ENCODE data around the gene KCNG2. TPM values are rescaled to one million over a fixed set of nuclear protein-coding genes. Genes with fewer than 3 reads are reported as not detected.

KCNG2 gene
- total and polyA plus RNA-seq, 10 of the 15 experiments (the other 5 are each of a cell fraction or from before 2014, with no cell fraction given), result 0.20 to 0.23 TPM; not detected in 8

DNA sequence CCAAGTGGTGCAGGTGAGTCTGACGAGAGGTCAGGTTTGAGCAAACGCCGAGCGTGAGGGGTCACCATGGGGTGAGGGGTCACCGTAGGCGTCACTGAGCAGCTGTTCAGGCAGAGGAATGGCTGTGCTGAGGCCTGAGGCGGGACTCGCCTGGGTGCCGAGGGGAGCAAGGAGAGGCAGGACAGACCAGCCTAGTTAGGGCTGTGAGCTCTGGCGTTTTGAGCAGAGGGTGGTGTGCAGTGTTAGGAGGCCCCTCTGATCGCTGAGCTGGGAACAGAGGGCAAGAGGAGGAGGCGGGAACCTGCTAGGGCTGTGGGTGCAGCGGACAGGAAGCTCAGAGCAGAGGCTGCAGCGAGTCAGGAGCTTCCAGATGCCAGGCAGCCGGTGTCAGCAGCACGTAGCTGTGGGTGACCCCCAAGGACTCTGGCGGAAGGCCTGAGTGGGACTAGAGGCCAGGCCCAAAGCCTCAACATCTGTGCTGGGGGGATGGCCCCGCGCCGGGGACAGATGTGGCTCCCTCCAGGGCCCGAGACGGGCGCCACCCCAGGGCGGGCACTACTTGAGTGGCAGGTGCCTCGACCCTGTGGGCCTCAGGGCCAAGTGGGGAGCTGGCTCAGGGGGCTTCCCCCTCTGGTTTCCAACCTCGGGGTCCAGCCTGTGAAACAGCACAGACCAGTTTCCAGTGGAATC lies 55.7 kb downstream of the KCNG2 start:
- no peaks in the 10 kb centered on the region for H3K27me3 ChIP-seq (replicated peaks in 1 of 2; ENCODE audit: control insufficient read depth in 2 of 2, insufficient read depth in 2 of 2, low read length in 1 of 2)
- intact Hi-C loops (cut with micrococcal nuclease; ENCODE audit: unreplicated experiment), result no loop called here
- 62% methylated on average over 25 of the region's 26 CpGs for WGBS (ENCODE audit: insufficient coverage, insufficient replicate concordance, low lambda C conversion rate, missing lambda C conversion rate)
- no peaks in the 10 kb centered on the region for H3K79me2 ChIP-seq (ENCODE audit: control insufficient read depth, insufficient read depth, low read length)
- no peaks in the 10 kb centered on the region for H3K9me3 ChIP-seq (replicated peaks; ENCODE audit: control insufficient read depth, insufficient read depth, low read length)
- no peak overlapping the region for H3K4me3 ChIP-seq
- ATAC-seq (no peak), FAIRE-seq (no peak), DNase-seq (ENCODE audit: low read depth, low spot score) (no peak)
- BruUV-seq (replicated peaks), result no TSS peak
- no peaks in the 10 kb centered on the region for H3K36me3 ChIP-seq (ENCODE audit: control insufficient read depth in 2 of 2, insufficient read depth in 2 of 2, low read length in 1 of 2)
- CTCF ChIA-PET, result no interaction called here
- in situ Hi-C loops (cut with MboI), result no loop called here
- SMC1A ChIA-PET (ENCODE audit: uncharacterized antibody, unreplicated experiment), result no interaction called here
- H2AFZ ChIP-seq (ENCODE audit: control insufficient read depth, low read depth, low read length), result no peak overlapping the region
- POLR2A ChIA-PET, result no interaction called here
- RAD21 ChIA-PET (ENCODE audit: unreplicated experiment), result no interaction called here
- no peak overlapping the region for H3K27ac ChIP-seq (ENCODE audit: control insufficient read depth, insufficient read depth)
- TF ChIP-seq ASH2L (IDR thresholded peaks at IDR 0.05; ENCODE audit: borderline replicate concordance, low read depth), result no peak
- TF ChIP-seq YBX1 (IDR thresholded peaks at IDR 0.05), result no peak
- TF ChIP-seq, protein P1, sequence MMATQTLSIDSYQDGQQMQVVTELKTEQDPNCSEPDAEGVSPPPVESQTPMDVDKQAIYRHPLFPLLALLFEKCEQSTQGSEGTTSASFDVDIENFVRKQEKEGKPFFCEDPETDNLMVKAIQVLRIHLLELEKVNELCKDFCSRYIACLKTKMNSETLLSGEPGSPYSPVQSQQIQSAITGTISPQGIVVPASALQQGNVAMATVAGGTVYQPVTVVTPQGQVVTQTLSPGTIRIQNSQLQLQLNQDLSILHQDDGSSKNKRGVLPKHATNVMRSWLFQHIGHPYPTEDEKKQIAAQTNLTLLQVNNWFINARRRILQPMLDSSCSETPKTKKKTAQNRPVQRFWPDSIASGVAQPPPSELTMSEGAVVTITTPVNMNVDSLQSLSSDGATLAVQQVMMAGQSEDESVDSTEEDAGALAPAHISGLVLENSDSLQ (IDR thresholded peaks at IDR 0.05), result no peak
- TF ChIP-seq, protein P2, sequence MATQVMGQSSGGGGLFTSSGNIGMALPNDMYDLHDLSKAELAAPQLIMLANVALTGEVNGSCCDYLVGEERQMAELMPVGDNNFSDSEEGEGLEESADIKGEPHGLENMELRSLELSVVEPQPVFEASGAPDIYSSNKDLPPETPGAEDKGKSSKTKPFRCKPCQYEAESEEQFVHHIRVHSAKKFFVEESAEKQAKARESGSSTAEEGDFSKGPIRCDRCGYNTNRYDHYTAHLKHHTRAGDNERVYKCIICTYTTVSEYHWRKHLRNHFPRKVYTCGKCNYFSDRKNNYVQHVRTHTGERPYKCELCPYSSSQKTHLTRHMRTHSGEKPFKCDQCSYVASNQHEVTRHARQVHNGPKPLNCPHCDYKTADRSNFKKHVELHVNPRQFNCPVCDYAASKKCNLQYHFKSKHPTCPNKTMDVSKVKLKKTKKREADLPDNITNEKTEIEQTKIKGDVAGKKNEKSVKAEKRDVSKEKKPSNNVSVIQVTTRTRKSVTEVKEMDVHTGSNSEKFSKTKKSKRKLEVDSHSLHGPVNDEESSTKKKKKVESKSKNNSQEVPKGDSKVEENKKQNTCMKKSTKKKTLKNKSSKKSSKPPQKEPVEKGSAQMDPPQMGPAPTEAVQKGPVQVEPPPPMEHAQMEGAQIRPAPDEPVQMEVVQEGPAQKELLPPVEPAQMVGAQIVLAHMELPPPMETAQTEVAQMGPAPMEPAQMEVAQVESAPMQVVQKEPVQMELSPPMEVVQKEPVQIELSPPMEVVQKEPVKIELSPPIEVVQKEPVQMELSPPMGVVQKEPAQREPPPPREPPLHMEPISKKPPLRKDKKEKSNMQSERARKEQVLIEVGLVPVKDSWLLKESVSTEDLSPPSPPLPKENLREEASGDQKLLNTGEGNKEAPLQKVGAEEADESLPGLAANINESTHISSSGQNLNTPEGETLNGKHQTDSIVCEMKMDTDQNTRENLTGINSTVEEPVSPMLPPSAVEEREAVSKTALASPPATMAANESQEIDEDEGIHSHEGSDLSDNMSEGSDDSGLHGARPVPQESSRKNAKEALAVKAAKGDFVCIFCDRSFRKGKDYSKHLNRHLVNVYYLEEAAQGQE (IDR thresholded peaks at IDR 0.05; ENCODE audit: low read depth, low read length), result no peak
- TF ChIP-seq, protein P3, sequence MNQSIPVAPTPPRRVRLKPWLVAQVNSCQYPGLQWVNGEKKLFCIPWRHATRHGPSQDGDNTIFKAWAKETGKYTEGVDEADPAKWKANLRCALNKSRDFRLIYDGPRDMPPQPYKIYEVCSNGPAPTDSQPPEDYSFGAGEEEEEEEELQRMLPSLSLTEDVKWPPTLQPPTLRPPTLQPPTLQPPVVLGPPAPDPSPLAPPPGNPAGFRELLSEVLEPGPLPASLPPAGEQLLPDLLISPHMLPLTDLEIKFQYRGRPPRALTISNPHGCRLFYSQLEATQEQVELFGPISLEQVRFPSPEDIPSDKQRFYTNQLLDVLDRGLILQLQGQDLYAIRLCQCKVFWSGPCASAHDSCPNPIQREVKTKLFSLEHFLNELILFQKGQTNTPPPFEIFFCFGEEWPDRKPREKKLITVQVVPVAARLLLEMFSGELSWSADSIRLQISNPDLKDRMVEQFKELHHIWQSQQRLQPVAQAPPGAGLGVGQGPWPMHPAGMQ (IDR thresholded peaks at IDR 0.05; ENCODE audit: borderline replicate concordance), result no peak
- TF ChIP-seq RCOR1 (conservative IDR thresholded peaks at IDR 0.05; ENCODE audit: low read depth, low read length), result no peak
- TF ChIP-seq CHD4 (IDR thresholded peaks at IDR 0.05), result no peak
- TF ChIP-seq NFXL1 (IDR thresholded peaks at IDR 0.05; ENCODE audit: borderline replicate concordance), result no peak
- no peak for TF ChIP-seq NR2C1 (IDR thresholded peaks at IDR 0.05)
- TF ChIP-seq RFX5 (IDR thresholded peaks at IDR 0.05; ENCODE audit: low read depth, low read length), result no peak
- TF ChIP-seq MYB (IDR thresholded peaks at IDR 0.05; ENCODE audit: borderline replicate concordance, low read depth, low read length), result no peak
- TF ChIP-seq TCF3 (IDR thresholded peaks at IDR 0.05; ENCODE audit: borderline replicate concordance, insufficient read depth, low read depth, low read length), result no peak
- TF ChIP-seq IKZF2 (IDR thresholded peaks at IDR 0.05), result no peak
- TF ChIP-seq, protein P4, sequence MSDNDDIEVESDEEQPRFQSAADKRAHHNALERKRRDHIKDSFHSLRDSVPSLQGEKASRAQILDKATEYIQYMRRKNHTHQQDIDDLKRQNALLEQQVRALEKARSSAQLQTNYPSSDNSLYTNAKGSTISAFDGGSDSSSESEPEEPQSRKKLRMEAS (IDR thresholded peaks at IDR 0.05; ENCODE audit: low read depth, low read length), result no peak
- TF ChIP-seq ZBED1 (IDR thresholded peaks at IDR 0.05; ENCODE audit: borderline replicate concordance), result no peak
- TF ChIP-seq DPF2 (IDR thresholded peaks at IDR 0.05), result no peak
- TF ChIP-seq TAF1 (IDR thresholded peaks at IDR 0.05; ENCODE audit: borderline replicate concordance, low read depth, low read length), result no peak
- no peaks in the 10 kb centered on the region for H4K20me1 ChIP-seq (ENCODE audit: control insufficient read depth, insufficient read depth)
- H3K9ac ChIP-seq (ENCODE audit: control insufficient read depth, insufficient read depth, low read length), result no peak overlapping the region
- peaks cover 10% of the 10 kb centered on the region for H3K4me1 ChIP-seq (ENCODE audit: control insufficient read depth, insufficient read depth, low read length)
- no peak overlapping the region for H3K4me2 ChIP-seq (ENCODE audit: control insufficient read depth, insufficient read depth)

Measured in GM12878 (cell line).